CD4-positive, alpha-beta T cell treated with Interleukin-2 at 100 ng/mL for 4 hours (primary cell): Measurements from ENCODE around the gene GPR171.
"Not testable (repeated sequence)": the region's sequence is repeated elsewhere in the genome, so short reads cannot be mapped to it uniquely, and the experiment has no call there.

ENCODE experiments used
- DNase-seq: peaks from one replicate; pipeline ENCODE4 v3.0.0-alpha.2; 2020; ENCODE audit warnings: low spot score

GPR171 gene

GRCh38 chr3:151203051-151203420 lies at the start of gene GPR171:
Gene GPR171 (minus strand): TSS chr3:151203216. CDS start chr3:151199386, 3,830 bp downstream.
- peak; percentile 86 for DNase-seq

- DNase-seq = no peak
Observed at GRCh38 chr3:151248772-151249337, 45.8 kb upstream of the GPR171 start.

DNA sequence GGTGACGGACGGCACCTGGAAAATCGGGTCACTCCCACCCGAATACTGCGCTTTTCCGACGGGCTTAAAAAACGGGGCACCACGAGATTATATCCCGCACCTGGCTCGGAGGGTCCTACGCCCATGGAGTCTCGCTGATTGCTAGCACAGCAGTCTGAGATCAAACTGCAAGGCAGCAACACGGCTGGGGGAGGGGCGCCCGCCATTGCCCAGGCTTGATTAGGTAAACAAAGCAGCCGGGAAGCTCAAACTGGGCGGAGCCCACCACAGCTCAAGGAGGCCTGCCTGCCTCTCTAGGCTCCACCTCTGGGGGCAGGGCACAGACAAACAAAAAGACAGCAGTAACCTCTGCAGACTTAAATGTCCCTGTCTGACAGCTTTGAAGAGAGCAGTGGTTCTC lies 39.0 kb upstream of the GPR171 start:
- not testable (repeated sequence) for DNase-seq

GRCh38 chr3:151236736-151237135 lies 33.7 kb upstream of the GPR171 start:
- no peak for DNase-seq

DNA sequence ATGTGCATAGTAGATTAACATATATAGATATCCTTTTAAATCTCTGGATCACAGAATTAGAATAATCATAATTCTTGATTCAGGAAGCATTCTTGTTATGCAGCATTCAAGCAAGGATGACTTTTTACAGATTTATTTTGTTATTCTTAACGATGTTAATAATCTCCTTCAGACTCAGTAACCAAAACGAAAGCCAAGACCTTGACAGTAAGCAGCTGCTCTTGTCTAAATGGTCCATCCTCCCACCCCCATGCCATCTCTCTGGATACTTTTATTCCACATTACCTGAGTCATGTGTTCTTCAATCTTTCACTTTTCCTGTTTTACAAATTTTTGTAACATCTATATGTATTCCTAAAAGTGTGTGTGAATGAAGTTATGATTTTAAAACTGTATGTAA lies 33.3 kb upstream of the GPR171 start:
- no peak for DNase-seq

DNA sequence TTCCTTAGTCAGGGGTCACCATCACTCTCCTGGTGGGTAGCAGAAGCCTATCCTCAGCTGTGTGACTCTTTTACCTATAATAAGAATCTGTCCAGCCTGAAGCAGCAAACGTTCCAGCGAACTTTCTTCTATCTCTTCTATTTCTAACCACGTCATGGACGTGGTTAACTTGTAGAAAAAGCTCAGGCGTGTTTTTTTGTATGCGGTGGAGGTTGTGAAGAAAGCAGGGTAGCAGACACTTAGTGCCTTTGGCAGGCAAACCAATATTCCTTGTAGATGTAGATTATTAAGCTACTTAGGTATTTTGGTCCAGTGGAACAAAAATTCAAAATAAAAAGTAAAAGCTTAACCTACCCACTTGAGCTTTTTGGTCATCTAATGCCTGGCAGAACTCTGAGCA lies 31.8 kb upstream of the GPR171 start:
- no peak for DNase-seq

GRCh38 chr3:151232991-151233390 lies 30.0 kb upstream of the GPR171 start:
- DNase-seq = no peak

DNA sequence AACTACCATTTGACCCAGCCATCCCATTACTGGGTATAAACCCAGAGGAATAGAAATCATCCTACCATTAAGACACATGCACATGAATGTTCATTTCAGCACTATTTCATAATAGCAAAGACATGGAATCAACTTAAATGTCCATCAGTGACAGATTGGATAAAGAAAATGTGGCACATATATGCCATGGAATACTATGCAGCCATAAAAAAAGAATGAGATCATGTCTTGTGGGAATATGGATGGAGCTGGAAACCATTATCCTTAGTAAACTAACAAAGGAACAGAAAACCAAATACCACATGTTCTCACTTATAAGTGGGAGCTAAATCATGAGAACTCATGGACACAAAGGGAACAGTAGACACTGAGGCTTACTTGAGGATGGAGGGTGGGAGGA lies 29.4 kb upstream of the GPR171 start:
- not testable (repeated sequence) for DNase-seq

GRCh38 chr3:151230646-151231045 lies 27.6 kb upstream of the GPR171 start:
- peak; percentile 29 for DNase-seq

DNA sequence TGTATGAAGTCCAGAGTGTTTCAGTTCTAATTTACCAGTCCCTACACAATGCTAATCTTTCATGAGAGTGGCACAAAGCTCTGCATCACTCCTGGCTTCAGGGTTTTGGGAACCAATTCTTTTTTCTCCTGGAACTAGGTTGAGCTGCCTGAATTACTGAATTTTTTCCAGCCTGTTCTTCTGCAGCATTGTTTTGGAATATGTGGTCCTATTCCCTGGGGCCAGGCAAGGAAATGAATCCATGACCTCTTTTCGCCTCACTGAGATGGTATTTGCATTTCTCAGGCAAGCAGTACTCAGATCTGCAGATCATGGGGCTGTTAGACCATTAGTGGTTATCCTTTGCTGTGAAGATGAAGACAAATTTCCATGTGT lies 25.6 kb upstream of the GPR171 start:
- DNase-seq = no peak

- DNase-seq = peak; percentile 90
Observed at GRCh38 chr3:151227807-151228665, 25.0 kb upstream of the GPR171 start.

GRCh38 chr3:151227266-151227806 lies 24.3 kb upstream of the GPR171 start:
- DNase-seq = no peak

- DNase-seq = no peak
Observed at GRCh38 chr3:151226825-151227224, 23.8 kb upstream of the GPR171 start.

GRCh38 chr3:151226088-151226563 lies 23.1 kb upstream of the GPR171 start:
- DNase-seq = peak; percentile 37

- DNase-seq = peak; percentile 63
Observed at GRCh38 chr3:151225040-151225975, 22.3 kb upstream of the GPR171 start.

DNA sequence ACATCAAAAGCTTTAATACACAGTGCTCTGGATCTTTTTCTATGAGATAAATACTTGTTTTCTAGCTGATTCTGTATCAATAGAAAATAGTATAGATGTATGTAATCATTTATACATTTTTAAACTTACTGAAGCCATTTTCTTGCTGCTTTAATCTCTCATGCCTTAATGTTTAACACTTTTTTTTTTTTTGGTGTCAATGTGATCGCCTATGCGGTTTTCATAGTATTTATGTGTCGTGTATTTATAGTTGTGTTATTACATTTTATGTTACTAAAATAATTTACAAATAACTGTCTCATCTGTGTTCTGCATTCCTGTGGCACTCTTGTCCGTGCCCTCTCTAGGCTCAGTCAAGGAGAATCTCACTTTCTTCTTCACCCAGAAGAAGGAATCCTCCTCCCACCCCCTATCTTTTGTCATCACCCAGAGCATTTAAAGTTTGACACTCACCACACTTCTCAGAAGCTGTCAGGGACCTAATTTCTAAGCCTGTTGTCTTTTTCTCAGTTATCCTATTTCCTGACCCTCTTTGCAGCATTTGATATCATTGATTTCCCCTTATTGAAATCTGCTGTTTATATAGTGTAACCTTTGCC lies 21.4 kb upstream of the GPR171 start:
- DNase-seq = no peak

DNA sequence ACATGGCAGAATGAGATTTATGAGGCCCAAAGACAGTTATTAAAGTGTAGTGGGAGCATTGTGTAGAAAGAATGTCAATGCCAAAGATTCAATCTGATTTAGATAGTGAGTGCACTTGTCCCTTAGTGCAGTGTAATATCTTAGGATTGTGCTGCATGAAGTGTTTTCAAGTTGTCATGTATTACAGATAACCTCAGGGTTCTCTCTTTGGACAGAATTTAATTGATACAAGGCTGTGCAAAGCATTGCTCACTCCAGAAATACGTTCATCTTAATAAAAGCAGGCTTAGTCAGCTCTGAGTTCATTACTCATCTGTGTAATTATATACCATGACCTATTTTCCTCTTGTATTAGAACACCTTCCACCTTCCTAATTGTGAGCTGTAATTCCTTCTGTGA lies 16.0 kb upstream of the GPR171 start:
- no peak for DNase-seq

DNA sequence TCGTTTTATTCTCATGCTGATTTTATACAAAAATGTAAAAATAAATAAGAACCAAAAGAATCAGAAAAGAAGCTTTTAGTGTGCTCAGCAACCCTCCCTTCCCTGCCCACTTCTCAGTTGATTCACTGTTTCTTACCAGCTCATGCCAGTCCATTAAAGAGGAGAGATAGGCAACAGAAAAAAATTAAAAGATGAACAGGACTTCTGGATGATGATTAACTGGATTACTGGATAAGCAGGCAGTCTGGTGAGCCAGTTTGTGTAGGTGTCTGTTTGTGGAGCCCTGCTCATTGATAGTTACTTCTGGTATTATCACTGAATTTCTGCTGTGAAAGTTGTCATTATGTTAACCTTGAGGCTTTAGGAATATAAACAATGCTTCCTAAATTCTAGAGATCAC lies 15.1 kb upstream of the GPR171 start:
- DNase-seq = no peak

DNA sequence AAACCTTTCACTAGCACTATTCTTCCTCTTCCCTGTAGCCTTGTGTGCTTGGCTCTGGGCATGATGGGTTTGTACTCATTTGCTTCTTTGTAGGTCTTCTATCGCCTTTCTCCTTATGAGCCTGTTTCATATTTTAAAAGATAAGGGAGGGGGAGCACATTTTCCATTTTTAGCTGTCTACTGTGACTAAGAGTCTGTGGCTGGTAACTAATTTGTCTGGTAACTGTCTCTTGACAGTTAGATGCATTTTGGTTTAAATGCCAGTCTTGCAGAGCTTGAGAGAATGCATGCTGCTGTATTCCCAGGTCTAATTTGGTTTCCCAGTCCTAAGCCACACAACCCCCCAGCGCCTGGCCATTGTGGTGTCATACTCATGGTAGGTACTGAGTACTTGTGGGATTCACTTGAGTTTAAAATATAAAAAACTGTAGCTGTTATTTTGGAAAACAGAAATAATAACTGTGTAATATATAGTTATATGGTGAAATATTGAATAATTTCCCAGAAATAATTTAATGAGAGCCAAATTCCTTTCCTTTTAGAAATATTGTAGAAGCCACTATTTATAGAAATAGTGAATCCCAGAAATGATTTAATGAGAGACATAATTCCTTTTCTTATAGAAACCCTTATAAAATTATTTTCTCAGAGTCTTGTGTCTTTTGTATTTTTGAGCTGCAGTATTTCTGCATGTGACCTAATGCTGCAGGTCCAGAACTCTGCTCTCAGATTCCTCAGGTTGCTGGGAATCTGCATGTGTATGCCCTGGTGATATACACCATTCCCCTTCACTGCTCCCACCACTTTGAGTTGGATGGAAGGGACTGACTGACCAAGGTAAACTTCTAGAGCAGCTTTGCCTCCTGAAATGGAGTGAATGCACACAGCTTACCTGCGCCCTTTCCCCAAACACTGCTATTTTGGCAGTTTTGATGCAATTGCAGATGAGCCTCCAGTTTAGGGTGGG lies 13.9 kb upstream of the GPR171 start:
- no peak for DNase-seq

GRCh38 chr3:151214459-151214858 lies 11.4 kb upstream of the GPR171 start:
- no peak for DNase-seq

- DNase-seq = no peak
Observed at GRCh38 chr3:151213881-151214280, 10.9 kb upstream of the GPR171 start.
